GM23248 (cell line): ENCODE data around the gene DDX23.

Experiments used
- EZH2 ChIP-seq: fragments of 200-600 bp; sonication (generic); IDR thresholded peaks from 2 replicates; pipeline ENCODE4 v1.6.1; 2018; ENCODE audit warnings: antibody characterized with exemption, mild to moderate bottlenecking; ENCODE audit not compliant: insufficient read depth, poor library complexity, severe bottlenecking
- EZH2phosphoT487 ChIP-seq: fragments of 200-600 bp; sonication (generic); IDR thresholded peaks from 2 replicates; pipeline ENCODE4 v1.6.1; 2018; ENCODE audit warnings: antibody characterized with exemption, moderate library complexity, mild to moderate bottlenecking, low read depth; ENCODE audit not compliant: insufficient read depth

DNA sequence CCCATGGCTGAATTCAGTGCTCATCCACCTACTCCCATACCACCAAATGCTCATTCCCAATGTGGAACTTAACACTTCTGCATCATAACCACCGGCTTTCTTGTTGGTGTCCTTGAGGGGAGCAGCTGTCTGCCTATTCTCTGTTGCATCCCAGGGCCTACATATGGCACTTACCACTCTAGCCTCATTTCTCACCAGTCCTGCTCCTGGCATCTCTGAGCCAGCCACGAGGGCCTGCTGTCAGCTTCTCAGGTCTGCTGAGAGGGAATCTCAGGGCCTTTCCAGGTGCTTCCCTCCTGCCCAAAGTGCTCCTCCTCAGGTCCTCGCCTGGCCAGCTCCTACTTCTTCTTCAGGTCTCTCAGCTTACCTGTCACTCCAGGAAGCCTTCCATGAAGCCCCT is 37.7 kb upstream of the DDX23 start:
- TF ChIP-seq EZH2 (no peak), EZH2phosphoT487 (no peak)
